Measurements from ENCODE around the gene TRIM3. TPM values are rescaled to one million over a fixed set of nuclear protein-coding genes. Genes with fewer than 3 reads are reported as not detected.
A peak's percentile ranks its signal among the peaks of the same experiment; 100 is the strongest.

TRIM3 gene
- total and polyA plus RNA-seq, 2 experiments from 2014 or later, result 7.9 to 21.1 TPM

GRCh38 chr11:6483015-6483414, 9.3 kb upstream of the TRIM3 start:
- Histone ChIP-seq H3K9me2 (ENCODE audit: insufficient read depth) (no peaks in the 10 kb centered on the region), H2AFZ (no peak overlapping the region), H3K27me3 (ENCODE audit: insufficient read depth) (no peaks in the 10 kb centered on the region), H3K4me3 (no peak overlapping the region), H3K4me1 (ENCODE audit: insufficient read depth) (0 out of 2 replicates have a peak, but pooled peaks cover 6% of the 10 kb centered on the region), H3F3A (replicated peaks; ENCODE audit: low read depth) (peaks cover 13% of the 10 kb centered on the region; the same call in 1 of the 2 replicates), H3K36me3 (ENCODE audit: insufficient read depth) (peaks cover 36% of the 10 kb centered on the region), H3K79me2 (replicated peaks; ENCODE audit: insufficient read depth) (peaks cover 49% of the 10 kb centered on the region), H3K27ac (ENCODE audit: low read depth) (0 out of 2 replicates have a peak overlapping the region, but pooled peaks have one; percentile 65), H4K20me1 (replicated peaks; ENCODE audit: insufficient read depth) (peaks cover 14% of the 10 kb centered on the region), H3K4me2 (no peak overlapping the region)
- DNase-seq (ENCODE audit: low spot score), result no peak
- Mint-ChIP-seq H3K27me3 (ENCODE audit: insufficient read depth, low read depth, poor library complexity) (peaks cover 7% of the 10 kb centered on the region), H3K9me3 (no peaks in the 10 kb centered on the region; the same call in 2 of the 3 replicates), H3K4me3 (peak overlapping the region; percentile 99; the same call in 2 of the 3 replicates), H3K36me3 (ENCODE audit: low read depth) (peaks cover 34% of the 10 kb centered on the region), H3K4me1 (peaks cover 12% of the 10 kb centered on the region), H3K27ac (peak overlapping the region; percentile 41; the same call in 1 of the 2 replicates)
- no peak for ATAC-seq
- no peak for TF ChIP-seq CTCF (conservative IDR thresholded peaks at IDR 0.05; ENCODE audit: low read depth in 2 of 2)
- no peak for TF ChIP-seq CREB1 (CRISPR knock-in tag; IDR thresholded peaks at IDR 0.05; ENCODE audit: low read depth)
- TF ChIP-seq ZNF331 (CRISPR knock-in tag; IDR thresholded peaks at IDR 0.05; ENCODE audit: low read depth), result no peak
- no peak for TF ChIP-seq STAT1 (IDR thresholded peaks at IDR 0.05; ENCODE audit: unreplicated experiment)
- TF ChIP-seq ZNF462 (CRISPR knock-in tag; IDR thresholded peaks at IDR 0.05), result no peak
- no peak for TF ChIP-seq JUNB (IDR thresholded peaks at IDR 0.05; ENCODE audit: unreplicated experiment)
- no peak for TF ChIP-seq NANOG (IDR thresholded peaks at IDR 0.05; ENCODE audit: borderline replicate concordance)
- no peak for TF ChIP-seq ETS1 (IDR thresholded peaks at IDR 0.05)
- no peak for TF ChIP-seq ZNF114 (CRISPR knock-in tag; IDR thresholded peaks at IDR 0.05)
- no peak for TF ChIP-seq EZH2phosphoT487 (IDR thresholded peaks at IDR 0.05; ENCODE audit: unreplicated experiment)
- no peak for TF ChIP-seq POLR2AphosphoS5 (IDR thresholded peaks at IDR 0.05; ENCODE audit: low read depth)
